Activated CD4-positive, alpha-beta memory T cell treated with anti-CD3 and anti-CD28 coated beads for 36 hours (primary cell): ENCODE data around the gene TEX13C. TPM values are rescaled to one million over a fixed set of nuclear protein-coding genes. Genes with fewer than 3 reads are reported as not detected.

Experiments
- CTCF ChIA-PET: fragments of 350-600 bp; sonication (Branson Sonifier 250); formaldehyde crosslinking; loops from one replicate; lab custom pipeline; 2021; ENCODE audit warnings: antibody characterized with exemption, inconsistent platforms; lab: Charles Lee
- POLR2A ChIA-PET: fragments of 350-600 bp; sonication (Branson Sonifier 250); formaldehyde crosslinking; loops from one replicate; lab custom pipeline; 2021; ENCODE audit warnings: antibody characterized with exemption; lab: Charles Lee
- DNase-seq: peaks from one replicate; pipeline ENCODE4 v3.0.0-alpha.2; 2020
- H3K27ac Mint-ChIP-seq: one replicate; pipeline ENCODE4 v1.8.0; 2021; ENCODE audit warnings: mixed read lengths
- H3K27me3 Mint-ChIP-seq: one replicate; pipeline ENCODE4 v1.8.0; 2021; ENCODE audit warnings: mixed read lengths
- H3K36me3 Mint-ChIP-seq: one replicate; pipeline ENCODE4 v1.8.0; 2021; ENCODE audit warnings: mixed read lengths
- H3K4me1 Mint-ChIP-seq: one replicate; pipeline ENCODE4 v1.8.0; 2021; ENCODE audit warnings: low read depth, mixed read lengths
- H3K4me3 Mint-ChIP-seq: one replicate; pipeline ENCODE4 v1.8.0; 2021; ENCODE audit warnings: mild to moderate bottlenecking, mixed read lengths
- H3K9me3 Mint-ChIP-seq: one replicate; pipeline ENCODE4 v1.8.0; 2021; ENCODE audit warnings: mixed read lengths
- intact Hi-C: fragments of 100-400 bp; cut with micrococcal nuclease; formaldehyde crosslinking; loops from one replicate; pipeline ENCODE4 v1.15.1; 2023
- total RNA-seq, 2 experiments: library from RNA; stranded (reverse); gene quantifications; one replicate each; pipeline ENCODE4 v1.2.3, GENCODE V29; 2021

TEX13C gene
- total RNA-seq, 2 experiments from 2014 or later, result not detected

DNA sequence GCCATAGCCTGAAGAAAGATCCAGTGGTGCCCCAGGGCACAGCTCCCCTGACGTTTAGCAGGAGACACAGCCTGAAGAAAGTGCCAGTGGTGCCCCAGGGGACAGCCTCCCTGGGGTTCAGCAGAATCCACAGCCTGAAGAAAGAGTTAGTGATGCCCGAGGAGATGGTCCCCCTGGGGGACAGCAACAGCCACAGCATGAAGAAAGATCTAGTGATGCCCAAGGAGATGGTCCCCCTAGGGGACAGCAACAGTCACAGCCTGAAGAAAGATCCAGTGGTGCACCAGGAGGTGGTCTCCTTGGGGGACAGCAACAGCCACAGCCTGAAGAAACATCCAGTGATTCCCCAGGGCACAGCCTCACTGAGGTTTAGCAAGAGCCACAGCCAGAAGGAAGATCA lies 2.8 kb downstream of the TEX13C start:
- ChIA-PET CTCF (no interaction called here), POLR2A (no interaction called here)
- intact Hi-C loops, result no loop called here

DNA sequence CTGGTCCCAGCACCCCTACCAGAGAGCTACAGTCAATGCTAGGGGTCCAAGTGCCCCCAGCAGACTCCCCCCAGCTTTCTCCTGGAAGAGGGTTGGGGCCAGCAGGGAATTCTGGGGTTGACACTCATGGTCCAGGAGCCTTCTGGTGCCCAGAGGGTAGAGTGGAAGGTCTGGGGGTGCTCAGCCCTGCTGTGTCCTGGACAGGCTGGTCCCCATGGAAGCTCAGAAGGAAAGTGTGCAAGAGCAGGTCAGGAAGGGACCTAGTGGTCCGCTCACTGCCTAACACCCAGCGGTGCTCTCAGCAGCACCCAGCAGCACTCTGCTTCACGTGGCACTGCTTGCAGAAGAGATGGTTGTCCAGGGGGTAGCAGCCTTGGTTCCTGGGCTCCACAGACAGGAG lies 6.9 kb downstream of the TEX13C start:
- Mint-ChIP-seq H3K36me3 (no peaks in the 10 kb centered on the region), H3K27me3 (no peaks in the 10 kb centered on the region), H3K27ac (no peak overlapping the region), H3K4me1 (no peaks in the 10 kb centered on the region), H3K4me3 (no peak overlapping the region), H3K9me3 (no peaks in the 10 kb centered on the region)
- intact Hi-C loops, result no loop called here
- CTCF ChIA-PET, result no interaction called here
- POLR2A ChIA-PET, result no interaction called here
- no peak for DNase-seq

More for the DNA sequence above, 2.8 kb downstream of the TEX13C start:
- Mint-ChIP-seq H3K4me3 (no peak overlapping the region), H3K36me3 (no peaks in the 10 kb centered on the region), H3K27me3 (no peaks in the 10 kb centered on the region), H3K9me3 (no peaks in the 10 kb centered on the region), H3K4me1 (no peaks in the 10 kb centered on the region), H3K27ac (no peak overlapping the region)
- DNase-seq, result no peak

DNA sequence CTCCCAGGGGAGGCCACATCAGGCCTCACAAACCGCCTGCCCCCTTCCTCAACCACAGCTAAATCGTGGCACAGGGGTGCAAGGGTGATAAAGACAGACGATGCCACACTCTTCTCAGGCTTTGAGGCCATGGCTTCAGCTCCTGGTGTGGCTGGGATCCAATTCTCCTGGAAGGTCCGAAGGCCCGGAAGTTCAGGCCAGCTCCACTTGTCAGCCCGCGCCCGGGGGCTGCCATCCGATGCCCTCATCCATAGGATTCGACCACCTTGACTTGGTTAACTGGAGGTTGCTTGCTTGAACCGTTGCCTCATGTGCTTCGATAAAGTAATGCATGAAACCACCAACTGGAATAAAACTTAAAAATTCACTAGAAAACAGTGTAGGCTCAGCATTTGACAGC lies 8.2 kb downstream of the TEX13C start:
- Mint-ChIP-seq H3K27me3 (no peaks in the 10 kb centered on the region), H3K27ac (no peak overlapping the region), H3K4me1 (no peaks in the 10 kb centered on the region), H3K4me3 (no peak overlapping the region), H3K36me3 (no peaks in the 10 kb centered on the region), H3K9me3 (no peaks in the 10 kb centered on the region)
- no peak for DNase-seq
- POLR2A ChIA-PET, result no interaction called here
- intact Hi-C loops, result no loop called here
- CTCF ChIA-PET, result no interaction called here

DNA sequence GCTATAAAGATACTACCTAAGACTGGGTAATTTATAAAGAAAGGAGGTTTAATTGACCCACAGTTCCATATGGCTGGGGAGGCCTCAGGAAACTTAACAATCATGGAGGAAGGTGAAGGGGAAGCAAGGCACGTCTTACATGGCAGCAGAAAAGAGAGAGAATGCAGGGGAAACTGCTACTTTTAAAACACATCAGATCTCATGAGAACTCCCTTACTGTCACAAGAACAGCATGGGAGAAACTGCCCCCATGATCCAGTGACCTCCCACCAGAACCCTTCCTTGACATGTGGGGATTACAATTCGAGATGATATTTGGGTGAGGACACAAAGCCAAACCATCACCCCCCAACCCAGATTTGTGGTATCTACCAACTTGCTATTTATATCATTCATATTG lies 13.9 kb downstream of the TEX13C start:
- H3K27me3 Mint-ChIP-seq, result no peaks in the 10 kb centered on the region
- CTCF ChIA-PET, result no interaction called here
- no peaks in the 10 kb centered on the region for H3K9me3 Mint-ChIP-seq
- POLR2A ChIA-PET, result no interaction called here
- DNase-seq, result no peak
- H3K27ac Mint-ChIP-seq, result no peak overlapping the region
- H3K4me1 Mint-ChIP-seq, result no peaks in the 10 kb centered on the region
- H3K36me3 Mint-ChIP-seq, result no peaks in the 10 kb centered on the region
- no peak overlapping the region for H3K4me3 Mint-ChIP-seq
- intact Hi-C loops, result no loop called here

DNA sequence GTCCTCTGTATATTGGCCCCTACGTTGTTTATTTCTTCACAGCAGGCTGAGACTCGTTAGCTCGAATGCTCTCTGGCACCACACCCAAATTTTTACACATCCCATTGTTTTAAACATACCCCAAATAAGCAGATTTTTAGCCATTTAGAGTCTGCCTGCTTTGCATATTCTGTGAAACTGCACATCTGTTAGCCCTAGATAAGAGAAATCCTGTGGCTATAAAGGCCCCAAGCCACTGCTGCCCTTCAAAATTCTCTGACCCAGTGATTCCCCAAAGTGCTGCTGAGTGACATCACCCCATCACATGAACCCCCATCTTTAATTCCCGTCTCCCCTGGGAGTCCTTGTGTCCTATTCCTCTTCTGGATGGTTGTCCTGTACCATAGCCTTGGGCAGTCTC lies 20.8 kb downstream of the TEX13C start:
- no peaks in the 10 kb centered on the region for H3K4me1 Mint-ChIP-seq
- H3K27ac Mint-ChIP-seq, result no peak overlapping the region
- no peaks in the 10 kb centered on the region for H3K36me3 Mint-ChIP-seq
- no peaks in the 10 kb centered on the region for H3K27me3 Mint-ChIP-seq
- DNase-seq, result no peak
- intact Hi-C loops, result no loop called here
- CTCF ChIA-PET, result no interaction called here
- POLR2A ChIA-PET, result no interaction called here
- H3K4me3 Mint-ChIP-seq, result no peak overlapping the region
- H3K9me3 Mint-ChIP-seq, result no peaks in the 10 kb centered on the region

DNA sequence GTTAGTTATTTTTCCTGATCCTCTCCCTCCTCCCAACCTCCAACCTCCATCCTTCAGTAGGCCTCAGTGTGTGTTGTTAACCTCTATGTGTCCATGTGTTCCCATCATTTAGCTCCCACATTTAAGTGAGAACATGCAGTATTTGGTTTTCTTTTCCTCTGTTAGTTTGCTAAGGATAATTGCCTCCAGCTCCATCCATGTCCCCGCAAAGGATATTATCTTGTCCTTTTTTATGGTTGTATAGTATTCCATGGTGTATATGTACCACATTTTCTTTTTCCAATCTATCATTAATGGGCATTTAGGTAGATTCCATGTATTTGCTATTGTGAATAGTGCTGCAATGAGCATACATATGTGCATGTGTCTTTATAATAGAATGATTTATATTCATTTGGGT lies 54.5 kb downstream of the TEX13C start:
- Mint-ChIP-seq H3K9me3 (no peaks in the 10 kb centered on the region), H3K36me3 (no peaks in the 10 kb centered on the region), H3K27ac (no peak overlapping the region), H3K4me3 (no peak overlapping the region), H3K4me1 (no peaks in the 10 kb centered on the region), H3K27me3 (no peaks in the 10 kb centered on the region)
- DNase-seq, result no peak
- ChIA-PET CTCF (no interaction called here), POLR2A (no interaction called here)
- intact Hi-C loops, result no loop called here
